Mesodermal cell (in vitro differentiated cells): ENCODE data around the gene HDAC1.

Experiments
- H3K27ac ChIP-seq: 2 replicates; pipeline ENCODE4 v1.7.0; 2013; ENCODE audit warnings: mild to moderate bottlenecking, low read depth, low read length, moderate library complexity; ENCODE audit not compliant: severe bottlenecking
- H3K36me3 ChIP-seq: 2 replicates; pipeline ENCODE4 v1.7.1; 2013; ENCODE audit warnings: mild to moderate bottlenecking, low read length, moderate library complexity; ENCODE audit not compliant: control insufficient read depth, insufficient read depth
- H3K4me1 ChIP-seq: one replicate; pipeline ENCODE4 v1.7.1; 2013; ENCODE audit warnings: mild to moderate bottlenecking, low read length; ENCODE audit not compliant: insufficient read depth, control insufficient read depth, poor library complexity, severe bottlenecking
- H3K4me3 ChIP-seq: 2 replicates; pipeline ENCODE4 v1.7.0; 2013; ENCODE audit warnings: low read length, control low read depth, mild to moderate bottlenecking; ENCODE audit not compliant: insufficient read depth, poor library complexity, severe bottlenecking; ENCODE audit errors: extremely low read depth
- H3K9me3 ChIP-seq: 2 replicates; pipeline ENCODE4 v1.7.1; 2013; ENCODE audit warnings: mild to moderate bottlenecking, low read length, moderate library complexity; ENCODE audit not compliant: control insufficient read depth
- WGBS, 2 experiments: methylation state at CpG; one replicate each; pipeline ENCODE4 v1.1.5; 2013; ENCODE audit warnings: missing lambda C conversion rate in 2 of 2; ENCODE audit not compliant: insufficient coverage in 2 of 2; 5-methylcytosine and 5-hydroxymethylcytosine counted together

Gene HDAC1

GRCh38 chr1:32361674-32362473 is 70.0 kb downstream of the HDAC1 start:
- Histone ChIP-seq H3K27ac (no peak overlapping the region), H3K9me3 (no peaks in the 10 kb centered on the region), H3K36me3 (peaks cover 45% of the 10 kb centered on the region), H3K4me1 (peaks cover 5% of the 10 kb centered on the region), H3K4me3 (peak overlapping the region; percentile 26)
- WGBS, 2 experiments: 10% methylated on average over 50 to 68 of the region's 91 CpGs

- Histone ChIP-seq H3K4me1 (peaks cover 5% of the 10 kb centered on the region), H3K4me3 (peak within 1 kb of the TSS; percentile 26), H3K9me3 (no peaks in the 10 kb centered on the region), H3K27ac (no peak within 1 kb of the TSS), H3K36me3 (peaks cover 52% of the 10 kb centered on the region)
- WGBS, 2 experiments: 79 to 83% methylated on average over 11 to 13 of the region's 17 CpGs
Measured at GRCh38 chr1:32362474-32363313, 70.8 kb downstream of the HDAC1 start, which contains the start of the genes FAM229A and TSSK3. Gene FAM229A, minus strand, starts transcription at chr1:32362485. Its CDS starts 394 bp downstream, at chr1:32362091. Gene TSSK3, plus strand, starts transcription at chr1:32362539. Its CDS starts 163 bp downstream, at chr1:32362702.

DNA sequence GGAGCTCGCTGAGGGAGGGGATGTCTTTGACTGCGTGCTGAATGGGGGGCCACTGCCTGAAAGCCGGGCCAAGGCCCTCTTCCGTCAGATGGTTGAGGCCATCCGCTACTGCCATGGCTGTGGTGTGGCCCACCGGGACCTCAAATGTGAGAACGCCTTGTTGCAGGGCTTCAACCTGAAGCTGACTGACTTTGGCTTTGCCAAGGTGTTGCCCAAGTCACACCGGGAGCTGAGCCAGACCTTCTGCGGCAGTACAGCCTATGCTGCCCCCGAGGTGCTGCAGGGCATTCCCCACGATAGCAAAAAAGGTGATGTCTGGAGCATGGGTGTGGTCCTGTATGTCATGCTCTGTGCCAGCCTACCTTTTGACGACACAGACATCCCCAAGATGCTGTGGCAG is 71.8 kb downstream of the HDAC1 start:
- WGBS, 2 experiments: 96% methylated on average over 7 to 10 of the region's 12 CpGs
- H3K27ac ChIP-seq: no peak overlapping the region
- H3K9me3 ChIP-seq: no peaks in the 10 kb centered on the region
- peaks cover 5% of the 10 kb centered on the region for H3K4me1 ChIP-seq
- H3K36me3 ChIP-seq: peaks cover 59% of the 10 kb centered on the region
- H3K4me3 ChIP-seq: no peak overlapping the region

DNA sequence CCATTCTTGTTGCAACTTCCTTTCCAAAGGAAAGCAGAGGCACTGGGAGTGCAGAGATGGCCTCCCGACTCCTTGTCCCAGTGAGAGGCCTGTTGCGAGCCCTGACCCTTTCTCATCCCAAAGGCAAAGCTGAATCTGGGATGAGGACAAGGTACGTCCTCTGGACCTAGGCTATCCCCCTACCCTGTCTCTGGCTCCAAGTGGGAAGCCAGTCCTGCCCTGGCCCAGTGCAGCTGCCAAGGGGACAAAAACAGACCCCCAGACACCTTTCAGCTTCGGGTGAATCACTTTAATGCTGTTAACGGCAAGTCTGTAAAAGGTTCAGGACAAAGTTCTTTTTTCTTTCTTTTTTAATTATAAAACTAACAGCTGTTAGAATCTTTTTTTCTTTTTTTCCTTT is 73.0 kb downstream of the HDAC1 start:
- peaks cover 69% of the 10 kb centered on the region for H3K36me3 ChIP-seq

GRCh38 chr1:32365445-32365844 is 73.6 kb downstream of the HDAC1 start:
- Histone ChIP-seq H3K4me1 (peaks cover 5% of the 10 kb centered on the region), H3K4me3 (no peak overlapping the region), H3K36me3 (peaks cover 74% of the 10 kb centered on the region), H3K9me3 (no peaks in the 10 kb centered on the region), H3K27ac (no peak overlapping the region)
- 87 to 100% methylated on average over 4 to 6 of the region's 6 CpGs for WGBS, 2 experiments

More for the DNA sequence above, 73.0 kb downstream of the HDAC1 start:
- Histone ChIP-seq H3K4me3 (no peak overlapping the region), H3K4me1 (peaks cover 5% of the 10 kb centered on the region), H3K27ac (no peak overlapping the region), H3K9me3 (no peaks in the 10 kb centered on the region)
- 81 to 90% methylated on average over 3 of the region's 5 CpGs for WGBS, 2 experiments

DNA sequence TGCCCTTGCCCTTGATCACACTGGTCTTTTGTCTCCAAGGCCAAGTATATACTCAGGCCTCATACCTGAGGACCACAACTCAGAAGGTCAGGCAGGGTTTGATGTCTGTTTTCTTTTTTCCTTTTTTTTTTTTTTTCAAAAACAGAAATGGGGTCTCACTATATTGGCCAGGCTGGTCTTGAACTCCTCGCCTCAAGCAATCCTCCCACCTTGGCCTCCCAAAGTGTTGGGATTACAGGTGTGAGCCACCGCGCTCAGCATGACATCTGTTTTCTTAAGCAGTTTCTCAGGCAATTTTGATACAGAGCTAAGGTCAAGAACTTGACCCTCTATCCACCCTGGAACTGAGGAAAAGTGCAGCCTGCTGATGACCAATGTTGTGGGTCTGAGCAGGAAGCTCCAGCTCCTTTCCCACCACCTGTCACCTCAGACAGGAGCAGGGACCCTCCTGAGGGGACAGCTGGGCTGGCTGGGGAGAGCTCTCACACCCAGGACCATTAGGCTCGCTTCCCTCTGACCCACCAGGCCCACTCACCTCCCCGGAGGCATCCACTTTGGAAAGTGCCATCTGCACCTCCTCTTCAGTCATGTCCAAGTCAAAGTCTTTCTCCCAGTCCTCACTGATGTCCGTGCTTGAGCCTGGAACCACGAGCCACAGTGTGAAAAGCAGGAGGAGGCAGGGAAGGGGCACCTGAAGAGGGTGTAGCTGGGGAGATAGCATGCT is 76.2 kb downstream of the HDAC1 start:
- H3K4me3 ChIP-seq: no peak overlapping the region
- H3K36me3 ChIP-seq: peaks cover 93% of the 10 kb centered on the region
- no peaks in the 10 kb centered on the region for H3K4me1 ChIP-seq
- WGBS, 2 experiments: 100% methylated on average over 2 to 3 of the region's 7 CpGs
- H3K9me3 ChIP-seq: no peaks in the 10 kb centered on the region
- H3K27ac ChIP-seq: no peak overlapping the region

GRCh38 chr1:32372149-32372756 is 80.4 kb downstream of the HDAC1 start:
- Histone ChIP-seq H3K27ac (no peak overlapping the region), H3K36me3 (peaks cover 93% of the 10 kb centered on the region), H3K4me3 (no peak overlapping the region), H3K9me3 (no peaks in the 10 kb centered on the region), H3K4me1 (no peaks in the 10 kb centered on the region)
- 97 to 100% methylated on average over 3 to 4 of the region's 5 CpGs for WGBS, 2 experiments

DNA sequence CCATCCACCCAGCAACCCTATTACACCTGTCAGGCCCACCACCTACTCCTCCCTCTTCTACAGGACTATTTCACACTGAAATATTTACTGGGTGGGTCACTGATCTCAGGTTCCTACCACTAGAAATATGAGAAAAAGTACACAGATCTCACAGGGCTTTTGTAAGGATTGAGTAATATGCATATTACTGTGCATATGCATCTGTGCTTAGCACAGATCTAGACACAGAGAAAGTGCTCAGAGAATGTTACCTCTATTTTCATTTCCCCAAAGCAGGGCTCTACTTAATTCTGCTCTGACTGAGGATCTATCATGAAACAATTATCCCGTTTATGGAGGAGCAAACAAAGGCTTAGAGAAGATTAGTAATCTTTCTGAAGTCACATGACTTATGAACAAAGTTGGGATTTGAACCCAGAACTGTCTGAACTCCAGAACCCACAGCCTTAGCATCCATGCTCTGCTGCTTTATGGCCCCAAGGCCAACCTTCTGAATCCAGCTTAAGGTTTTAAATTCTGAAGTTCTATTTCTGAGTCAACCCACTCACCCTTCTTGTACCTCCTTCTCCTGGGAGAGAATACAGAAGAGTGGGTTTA is 82.2 kb downstream of the HDAC1 start:
- Histone ChIP-seq H3K9me3 (no peaks in the 10 kb centered on the region), H3K4me1 (no peaks in the 10 kb centered on the region), H3K4me3 (no peak overlapping the region), H3K27ac (no peak overlapping the region), H3K36me3 (peaks cover 94% of the 10 kb centered on the region)
- WGBS, 2 experiments: 100% methylated on average over 1 of the region's 1 CpG; no CpG with 5 or more reads in 1 of the 2 experiments

- 97 to 100% methylated on average over 5 to 8 of the region's 11 CpGs for WGBS, 2 experiments
- no peak overlapping the region for H3K4me3 ChIP-seq
- peaks cover 99% of the 10 kb centered on the region for H3K36me3 ChIP-seq
- no peak overlapping the region for H3K27ac ChIP-seq
- no peaks in the 10 kb centered on the region for H3K4me1 ChIP-seq
- no peaks in the 10 kb centered on the region for H3K9me3 ChIP-seq
Measured at GRCh38 chr1:32376199-32376598, 84.3 kb downstream of the HDAC1 start.
